Stimulated activated naive CD4-positive, alpha-beta T cell treated with Interleukin-2 at 50 U/mL for 16 hours (primary cell): ENCODE data around the gene NFATC1.
A peak's percentile ranks its signal among the peaks of the same experiment; 100 is the strongest.

Source experiments
- DNase-seq: peaks from one replicate; lab custom pipeline; 2025; lab: John Stamatoyannopoulos, UW

Gene NFATC1

DNA sequence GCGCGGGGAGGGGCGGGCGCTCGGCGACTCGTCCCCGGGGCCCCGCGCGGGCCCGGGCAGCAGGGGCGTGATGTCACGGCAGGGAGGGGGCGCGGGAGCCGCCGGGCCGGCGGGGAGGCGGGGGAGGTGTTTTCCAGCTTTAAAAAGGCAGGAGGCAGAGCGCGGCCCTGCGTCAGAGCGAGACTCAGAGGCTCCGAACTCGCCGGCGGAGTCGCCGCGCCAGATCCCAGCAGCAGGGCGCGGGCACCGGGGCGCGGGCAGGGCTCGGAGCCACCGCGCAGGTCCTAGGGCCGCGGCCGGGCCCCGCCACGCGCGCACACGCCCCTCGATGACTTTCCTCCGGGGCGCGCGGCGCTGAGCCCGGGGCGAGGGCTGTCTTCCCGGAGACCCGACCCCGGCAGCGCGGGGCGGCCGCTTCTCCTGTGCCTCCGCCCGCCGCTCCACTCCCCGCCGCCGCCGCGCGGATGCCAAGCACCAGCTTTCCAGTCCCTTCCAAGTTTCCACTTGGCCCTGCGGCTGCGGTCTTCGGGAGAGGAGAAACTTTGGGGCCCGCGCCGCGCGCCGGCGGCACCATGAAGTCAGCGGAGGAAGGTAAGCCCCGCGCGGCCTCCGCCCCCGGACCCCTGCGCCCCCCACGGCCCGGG, at the start of gene NFATC1:
NFATC1 (plus strand) TSS at position 170 of the 644 bp plus-strand sequence; CDS start at position 465, 295 bp downstream.
- peak; percentile 79 for DNase-seq

DNA sequence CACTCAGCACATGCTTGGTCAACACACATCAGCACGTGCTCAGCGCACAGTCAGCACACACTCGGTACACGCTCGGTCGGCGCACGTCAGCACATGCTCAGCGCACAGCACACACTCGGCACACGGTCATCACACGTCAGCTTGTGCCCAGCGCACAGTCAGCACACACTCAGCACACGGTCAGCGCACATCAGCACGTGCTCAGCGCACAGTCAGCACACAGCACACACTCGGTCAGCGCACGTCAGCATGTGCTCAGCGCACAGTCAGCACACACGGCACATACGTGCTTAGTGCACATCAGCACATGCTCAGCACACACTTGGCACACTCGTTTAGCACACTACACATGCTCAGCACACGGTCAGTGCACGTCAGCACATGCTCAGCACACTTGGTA, 49.7 kb upstream of the NFATC1 start:
- DNase-seq: no peak

DNA sequence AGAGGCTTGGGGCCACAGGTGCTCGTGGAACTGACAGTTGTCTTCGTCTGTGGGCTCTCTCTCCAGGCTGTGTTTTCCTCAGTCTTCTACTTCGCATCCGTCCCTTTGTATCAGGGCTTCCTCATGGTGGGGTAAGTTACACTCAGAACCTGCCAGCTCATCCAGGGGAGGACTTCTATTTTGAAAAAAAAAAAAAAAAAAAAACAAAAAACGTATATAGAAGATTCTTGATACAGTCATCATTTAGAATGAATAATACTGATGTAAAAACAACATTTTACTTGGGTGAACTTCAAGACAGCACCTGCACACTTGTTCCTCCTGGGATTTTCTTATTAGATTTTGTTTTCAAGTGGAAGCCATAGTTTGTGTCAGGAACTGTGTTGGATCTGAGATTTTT, 47.7 kb upstream of the NFATC1 start:
- DNase-seq: no peak

DNA sequence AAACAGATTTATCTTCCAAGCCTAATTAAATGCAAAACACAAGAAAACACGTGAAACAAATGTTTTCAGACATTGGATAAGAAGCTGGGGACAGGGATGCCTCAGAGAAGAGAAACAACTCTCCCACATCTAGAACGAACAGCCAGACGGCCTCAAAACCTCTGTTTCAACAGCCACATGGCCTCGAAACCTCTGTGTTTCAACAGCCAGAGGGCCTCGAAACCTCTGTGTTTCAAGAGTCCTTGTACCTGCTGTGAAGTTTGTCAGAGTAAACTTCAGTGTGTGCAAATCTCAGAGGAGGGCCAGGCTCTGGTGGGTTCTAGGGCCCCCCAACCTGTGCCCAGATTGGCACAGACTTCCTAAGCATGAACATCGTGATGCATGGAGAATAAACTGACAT, 43.3 kb upstream of the NFATC1 start:
- DNase-seq: no peak

DNA sequence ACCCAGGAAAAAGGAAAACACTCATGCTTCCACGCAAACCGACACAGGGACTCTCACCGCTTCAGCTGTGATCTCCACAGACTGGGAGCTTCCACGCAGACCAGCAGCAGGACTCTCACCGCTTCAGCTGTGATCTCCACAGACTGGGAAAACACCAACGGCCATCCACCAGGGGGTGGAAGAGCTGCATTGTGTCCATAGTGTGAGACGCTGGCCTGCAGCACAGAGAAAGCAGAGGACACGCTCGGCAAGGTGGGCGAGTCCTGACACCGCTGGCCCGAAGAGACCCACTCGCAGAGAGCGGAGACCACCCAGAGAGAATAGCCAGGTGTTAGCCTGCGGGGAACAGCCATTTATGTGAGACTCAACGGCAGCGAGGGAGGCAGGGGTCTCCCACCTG, 42.5 kb upstream of the NFATC1 start:
- DNase-seq: no peak

DNA sequence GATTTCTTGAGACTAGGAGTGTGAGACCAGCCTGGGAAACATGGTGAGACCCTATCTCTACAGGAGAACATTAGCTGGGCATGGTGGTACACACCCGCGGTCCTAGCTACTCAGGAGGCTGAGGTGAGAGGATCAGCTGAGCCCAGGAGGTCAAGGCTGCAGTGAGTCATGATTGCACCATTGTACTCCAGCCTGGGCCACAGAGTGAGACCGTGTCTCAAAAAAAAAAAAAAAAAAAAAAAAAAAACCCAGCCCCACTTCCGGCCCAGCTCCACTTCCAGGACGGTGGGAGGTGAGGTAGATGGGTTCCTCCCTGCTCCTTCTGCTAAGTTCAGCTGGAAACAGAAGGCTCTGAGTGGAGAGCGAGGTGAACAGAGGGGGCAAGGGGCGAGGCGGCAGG, 41.4 kb upstream of the NFATC1 start:
- DNase-seq: no peak

DNA sequence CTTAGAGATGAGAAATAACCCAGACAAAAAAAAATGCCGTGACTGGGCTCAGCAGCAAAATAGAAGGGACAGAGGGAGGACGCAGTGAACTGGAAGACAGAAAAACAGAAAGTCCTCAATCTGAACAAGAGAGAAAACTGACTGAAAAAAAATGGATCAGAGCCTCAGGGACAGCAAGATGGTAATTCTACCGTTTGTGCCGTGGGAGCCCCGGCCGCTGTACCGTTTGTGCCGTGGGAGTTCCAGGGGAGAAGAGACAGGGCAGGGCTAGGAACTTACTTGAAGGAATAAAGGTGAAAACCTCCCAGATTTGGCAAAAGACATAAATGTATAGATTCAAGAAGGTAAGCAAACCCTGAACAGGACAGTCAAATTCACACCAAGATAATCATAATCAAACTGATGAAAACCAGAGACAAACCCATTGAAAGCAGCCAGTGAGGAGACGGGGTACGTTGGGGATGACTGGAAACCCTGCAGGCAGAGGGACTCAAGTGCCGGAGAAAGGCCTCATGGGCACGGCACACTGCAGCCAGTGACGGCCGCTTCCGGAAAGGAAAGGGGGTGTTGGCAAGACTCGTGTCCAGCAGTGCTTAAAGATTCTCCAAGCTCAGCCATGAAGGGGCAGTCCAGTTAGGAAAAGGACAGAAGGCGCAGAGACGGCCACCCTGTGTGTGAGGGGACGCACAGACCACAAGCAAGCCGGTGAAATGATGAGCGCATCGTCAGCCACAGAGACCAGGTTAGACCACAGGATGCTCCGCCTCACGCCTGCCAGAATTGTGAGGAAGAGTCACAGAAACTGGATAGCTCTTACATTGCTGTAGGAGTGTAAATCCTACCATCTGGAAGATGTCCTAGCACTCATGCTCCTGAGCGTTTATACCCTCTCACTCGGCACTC, 40.0 kb upstream of the NFATC1 start:
- no peak for DNase-seq

DNA sequence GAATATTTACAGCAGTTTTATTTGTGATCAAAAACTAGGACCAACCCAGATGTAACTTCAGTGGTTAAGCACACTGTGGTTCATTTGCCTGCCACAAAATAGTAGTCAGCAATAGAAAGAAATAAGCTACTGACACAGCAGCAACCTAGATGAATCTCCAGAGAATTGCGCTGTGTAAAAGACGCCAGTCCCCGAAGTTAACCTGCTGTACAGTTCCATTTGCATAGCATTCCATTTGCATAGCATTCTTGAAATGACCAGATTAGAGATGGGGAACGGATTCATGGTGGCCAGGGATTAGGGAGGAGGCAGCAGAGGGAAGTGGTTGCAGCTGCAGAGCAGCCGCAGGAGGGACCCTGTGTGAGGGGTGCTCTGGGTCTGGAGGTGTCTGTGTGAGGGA, 39.3 kb upstream of the NFATC1 start:
- no peak for DNase-seq

DNA sequence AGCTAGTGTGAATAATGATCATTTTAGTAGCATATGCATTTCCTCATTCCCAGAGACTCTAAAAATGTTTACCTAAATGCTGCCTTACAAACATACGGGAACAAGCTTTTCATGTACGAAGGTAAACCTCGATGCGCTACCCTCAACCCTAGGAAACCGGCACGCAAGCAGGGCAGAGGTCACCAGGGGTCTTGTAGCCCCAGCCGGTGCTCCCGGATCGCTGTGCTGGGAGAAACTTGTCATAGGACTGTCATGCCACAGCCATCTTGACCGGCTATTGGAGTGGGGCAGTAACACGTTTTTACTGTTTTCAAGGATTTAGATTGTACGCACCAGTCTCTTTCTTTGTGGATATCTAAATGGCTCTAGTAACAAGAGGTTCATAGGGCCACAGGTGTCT, 34.8 kb upstream of the NFATC1 start:
- no peak for DNase-seq

DNA sequence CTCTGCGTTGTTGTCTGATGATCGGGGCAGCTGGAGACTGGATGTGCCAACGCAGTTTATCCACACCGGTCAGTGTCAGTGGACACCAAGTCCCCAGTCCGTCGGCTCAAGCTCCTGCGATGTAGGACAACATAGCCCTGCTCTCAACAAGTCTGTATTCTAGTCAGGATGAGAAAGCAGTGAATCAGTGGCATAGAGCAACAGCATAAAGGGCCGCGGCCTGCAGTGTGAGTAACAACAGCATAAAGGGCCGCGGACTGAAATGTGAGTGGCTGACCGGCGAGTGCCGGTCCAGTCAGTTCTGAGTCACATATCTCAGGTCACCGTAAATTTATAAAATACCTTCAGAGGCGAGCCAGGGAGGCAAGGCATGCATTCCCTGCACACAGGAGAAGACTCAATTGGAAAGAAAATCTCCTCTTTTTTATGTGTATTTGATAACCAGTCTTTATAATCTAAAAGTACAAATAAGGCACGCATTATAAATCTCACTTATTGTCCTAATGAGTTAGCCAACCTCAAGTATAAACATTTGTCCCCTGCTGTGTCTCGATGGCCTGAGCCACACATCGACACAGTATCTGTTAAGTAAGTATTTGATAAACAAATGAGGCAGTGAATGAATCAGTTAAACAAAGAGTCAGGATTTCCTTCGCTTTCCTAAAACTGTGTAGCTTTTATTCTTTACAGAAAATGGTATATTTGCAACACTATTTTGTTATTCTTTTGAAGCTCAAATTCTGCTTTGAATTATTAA, 33.8 kb upstream of the NFATC1 start:
- no peak for DNase-seq

DNA sequence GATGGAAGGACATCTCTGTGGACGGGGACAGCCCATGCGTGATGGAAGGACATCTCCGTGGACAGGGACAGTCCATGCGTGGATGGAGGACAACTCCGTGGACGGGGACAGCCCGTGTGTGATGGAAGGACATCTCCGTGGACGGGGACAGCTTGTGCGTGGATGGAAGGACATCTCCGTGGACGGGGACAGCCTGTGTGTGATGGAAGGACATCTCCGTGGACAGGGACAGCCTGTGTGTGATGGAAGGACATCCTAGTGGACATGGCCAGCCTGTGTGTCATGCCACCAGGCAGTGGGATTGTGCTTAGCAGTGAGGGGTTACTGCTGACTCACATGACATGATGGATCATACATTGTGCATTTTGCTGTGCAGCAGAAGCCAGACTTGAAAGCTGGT, 30.0 kb upstream of the NFATC1 start:
- DNase-seq: no peak

DNA sequence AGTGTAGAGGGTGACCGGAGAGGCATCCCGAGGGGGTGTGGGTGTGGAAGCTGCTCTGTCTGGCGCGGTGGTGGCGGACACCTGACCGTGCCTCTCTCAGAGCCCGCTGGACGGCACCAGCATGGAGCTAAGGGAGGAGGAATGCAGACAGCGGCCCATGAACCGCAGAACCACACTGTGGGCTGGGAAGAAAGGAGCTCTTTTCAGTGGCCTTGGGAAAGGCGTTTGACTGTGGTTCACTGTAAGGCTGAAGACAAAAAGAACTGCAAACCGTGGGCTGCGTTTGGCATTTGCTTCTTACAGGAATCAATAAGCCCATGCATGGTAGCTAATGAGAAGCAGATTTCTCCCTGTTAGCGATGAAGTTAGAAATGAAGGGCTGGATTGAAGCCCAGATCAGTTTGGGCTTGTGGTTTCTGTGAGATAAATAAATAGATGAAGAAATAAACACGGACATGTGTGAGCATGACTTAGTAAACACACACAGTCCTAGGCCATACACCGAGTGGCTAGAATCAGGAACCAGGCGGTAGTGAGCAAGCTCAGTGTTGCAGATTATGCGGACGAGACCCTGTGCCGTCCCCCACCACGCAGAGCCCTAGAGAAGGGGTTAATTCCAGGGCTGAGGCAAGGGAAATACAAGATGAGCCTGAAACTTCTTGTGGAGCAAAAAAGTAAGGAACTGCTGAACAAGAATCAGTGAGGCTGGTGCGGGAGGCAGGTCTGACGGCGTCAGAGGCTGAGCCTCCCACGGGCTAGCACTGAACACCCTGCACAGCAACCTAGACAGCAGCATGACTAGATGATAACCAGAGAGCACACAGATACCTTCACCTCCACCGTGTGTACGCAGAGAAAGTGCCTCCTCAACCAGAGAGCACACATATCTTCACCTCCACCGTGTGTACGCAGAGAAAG, 29.3 kb upstream of the NFATC1 start:
- no peak for DNase-seq

DNA sequence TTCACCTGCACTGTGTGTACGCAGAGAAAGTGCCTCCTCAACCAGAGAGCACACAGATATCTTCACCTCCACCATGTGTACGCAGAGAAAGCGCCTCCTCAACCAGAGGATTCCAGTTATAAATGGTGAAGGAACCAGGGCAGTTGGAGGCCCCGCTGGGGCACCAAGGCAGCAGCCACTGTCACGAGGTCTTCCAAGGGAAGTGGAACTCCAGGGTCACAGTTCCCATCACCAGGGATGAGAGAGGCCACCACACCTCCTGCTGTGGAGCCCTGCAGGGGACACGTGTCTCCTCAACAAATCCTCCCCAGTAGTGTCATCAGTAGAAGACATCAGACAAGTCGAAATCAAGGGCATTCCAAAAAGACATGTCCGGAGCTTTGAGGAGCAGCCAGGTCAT, 28.2 kb upstream of the NFATC1 start:
- no peak for DNase-seq

DNA sequence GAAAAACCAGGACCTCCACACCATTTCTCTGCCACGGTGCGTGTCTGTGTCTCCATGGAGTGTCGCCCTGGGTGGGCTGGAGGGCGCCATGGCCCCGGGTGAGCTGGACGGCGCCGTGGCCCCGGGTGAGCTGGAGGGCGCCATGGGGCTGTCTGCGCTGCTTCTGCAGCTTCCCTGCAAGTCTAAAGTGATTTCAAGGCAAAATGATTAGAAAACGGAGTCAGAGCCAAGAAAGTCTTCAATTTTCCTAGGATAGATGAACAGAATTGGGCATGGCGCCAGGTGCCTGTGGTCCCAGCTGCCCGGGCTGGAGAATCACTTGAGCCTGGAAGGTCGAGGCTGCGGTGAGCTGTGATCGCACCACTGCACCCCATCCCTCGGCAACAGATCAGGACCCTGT, 27.7 kb upstream of the NFATC1 start:
- DNase-seq: no peak

DNA sequence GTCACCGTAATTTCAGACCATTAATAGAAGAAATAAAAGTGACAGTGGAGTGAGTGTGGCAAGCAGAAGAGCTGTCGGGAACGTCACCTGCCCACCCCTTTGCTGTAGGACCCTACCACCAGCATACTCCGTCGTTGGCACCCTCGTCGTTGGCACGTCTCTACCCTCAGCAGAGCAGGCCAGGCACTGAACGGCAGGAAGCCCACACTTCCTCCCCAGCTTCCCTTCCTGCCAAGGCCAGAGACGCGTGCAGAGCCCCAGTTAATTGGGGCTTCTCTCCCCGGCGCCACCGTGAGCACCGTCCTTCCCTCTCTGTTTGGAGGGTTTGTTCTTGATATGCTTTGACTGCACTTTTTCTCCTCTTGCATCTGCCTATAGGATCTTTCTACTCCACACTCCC, 27.0 kb upstream of the NFATC1 start:
- no peak for DNase-seq

DNA sequence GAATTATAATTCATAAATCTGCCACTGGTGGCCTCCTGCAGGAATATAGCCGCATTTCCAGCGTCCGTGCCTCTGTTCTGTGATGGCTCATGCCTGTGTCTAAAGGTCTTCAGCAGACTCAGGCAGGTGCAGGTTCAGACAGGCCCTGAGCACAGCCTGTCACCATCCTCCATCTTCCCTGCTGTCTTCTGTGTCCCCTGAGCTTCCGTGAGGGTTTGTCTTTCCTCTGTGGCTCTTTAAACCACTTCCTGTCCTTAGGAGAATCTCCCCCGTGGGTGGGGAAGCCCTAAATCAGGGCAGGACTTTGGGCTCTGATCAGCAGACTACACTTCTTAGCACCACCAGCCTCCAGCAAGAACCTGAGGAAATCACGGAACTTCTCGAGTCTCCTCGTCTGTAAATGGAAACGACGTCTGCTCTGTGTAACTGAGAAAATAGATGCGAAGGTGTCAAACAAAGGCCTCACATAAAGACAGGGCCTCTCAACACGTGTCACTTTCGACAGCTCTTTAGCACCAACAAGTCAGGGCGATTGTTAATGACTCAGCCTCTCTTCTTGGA, 24.1 kb upstream of the NFATC1 start:
- no peak for DNase-seq

DNA sequence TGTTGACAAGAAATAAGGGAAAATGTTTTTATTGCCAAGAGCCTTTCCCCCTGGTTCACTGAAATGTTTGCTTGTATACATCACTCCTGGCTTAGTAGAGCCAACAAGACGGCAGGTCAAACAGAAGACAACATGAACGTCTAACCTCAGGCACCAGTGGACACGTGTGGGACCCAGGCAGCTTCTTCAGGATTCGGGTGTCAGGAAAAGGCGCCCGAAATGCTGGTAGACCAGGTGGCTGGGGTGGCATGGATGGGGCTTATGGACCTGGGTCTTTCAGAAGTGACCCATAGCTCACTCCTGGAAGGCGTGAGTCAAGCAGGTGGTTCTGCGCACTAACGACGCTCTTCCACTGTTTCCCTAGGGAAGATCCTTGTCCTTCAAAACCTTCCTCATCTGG, 23.3 kb upstream of the NFATC1 start:
- no peak for DNase-seq

DNA sequence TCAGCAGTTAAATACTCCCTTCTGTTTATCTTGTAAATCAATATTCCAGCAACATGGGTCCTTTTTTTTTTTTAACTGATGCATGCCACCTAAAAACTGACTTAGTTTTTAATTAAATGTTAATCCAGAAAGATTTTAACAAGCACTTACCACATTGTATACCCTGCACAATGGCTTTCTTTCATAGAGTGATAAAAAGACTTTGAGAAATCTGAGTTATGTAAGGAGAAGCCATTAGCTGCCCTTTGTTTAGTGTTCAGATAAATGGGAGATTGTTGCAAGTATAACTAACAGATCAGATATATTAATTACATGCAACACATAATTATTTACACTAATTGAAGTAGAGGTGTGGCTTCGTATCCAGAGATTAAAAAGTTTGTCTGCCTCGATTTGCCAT, 22.7 kb upstream of the NFATC1 start:
- DNase-seq: no peak

DNA sequence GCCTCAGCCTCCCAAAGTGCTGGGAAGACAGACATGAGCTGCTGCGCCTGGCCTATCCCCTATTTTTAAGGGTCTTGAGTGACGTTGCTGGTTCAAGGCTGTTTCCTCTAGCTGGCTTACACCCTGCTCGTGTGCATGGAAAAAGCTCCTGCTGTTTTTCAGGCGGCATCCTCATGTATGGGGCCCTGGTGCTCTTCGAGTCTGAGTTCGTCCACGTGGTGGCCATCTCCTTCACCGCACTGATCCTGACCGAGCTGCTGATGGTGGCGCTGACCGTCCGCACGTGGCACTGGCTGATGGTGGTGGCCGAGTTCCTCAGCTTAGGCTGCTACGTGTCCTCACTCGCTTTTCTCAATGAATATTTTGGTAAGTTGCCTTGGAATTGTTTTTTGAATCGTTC, 22.0 kb upstream of the NFATC1 start:
- DNase-seq: no peak

DNA sequence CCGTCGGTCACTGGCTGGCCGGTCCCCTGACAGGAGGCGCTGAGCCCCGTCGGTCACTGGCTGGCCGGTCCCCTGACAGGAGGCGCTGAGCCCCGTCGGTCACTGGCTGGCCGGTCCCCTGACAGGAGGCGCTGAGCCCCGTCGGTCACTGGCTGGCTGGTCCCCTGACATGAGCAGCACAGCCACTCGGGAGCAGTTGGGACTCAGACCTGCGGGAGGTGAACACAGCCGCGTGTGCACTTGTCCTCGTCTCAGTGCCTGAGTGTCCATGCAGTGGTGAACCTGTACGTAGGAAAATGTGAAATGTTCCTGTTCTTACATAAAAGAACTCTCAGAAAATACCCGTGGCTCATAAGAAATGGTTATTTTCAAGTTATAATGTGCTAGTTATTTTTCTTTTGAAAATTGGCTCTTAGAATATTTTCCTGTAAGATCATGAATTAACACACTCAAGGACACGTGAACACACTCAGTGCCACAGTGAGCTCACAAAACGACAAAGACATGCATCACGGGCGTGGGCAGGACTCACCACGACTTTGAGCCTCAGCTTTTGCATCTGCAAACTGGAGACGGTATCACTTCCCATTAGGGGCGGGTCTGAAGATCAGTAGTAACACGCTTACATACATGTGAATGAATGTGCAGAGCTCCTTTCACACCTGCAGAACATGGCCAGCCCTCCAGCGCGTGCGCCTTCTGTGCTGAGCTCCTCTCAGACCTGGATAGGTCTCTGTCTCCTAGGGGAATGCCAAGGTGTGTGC, 21.1 kb upstream of the NFATC1 start:
- DNase-seq: no peak
